Right hindlimb (tissue), 1 donor: Measurements from ENCODE around the gene UBXN1.
"Not testable (repeated sequence)": the region's sequence is repeated elsewhere in the genome, so short reads cannot be mapped to it uniquely, and the experiment has no call there.

Experiments
- DNase-seq: peaks from one replicate; pipeline ENCODE4 v3.0.0-alpha.2; 2018

The UBXN1 gene

DNA sequence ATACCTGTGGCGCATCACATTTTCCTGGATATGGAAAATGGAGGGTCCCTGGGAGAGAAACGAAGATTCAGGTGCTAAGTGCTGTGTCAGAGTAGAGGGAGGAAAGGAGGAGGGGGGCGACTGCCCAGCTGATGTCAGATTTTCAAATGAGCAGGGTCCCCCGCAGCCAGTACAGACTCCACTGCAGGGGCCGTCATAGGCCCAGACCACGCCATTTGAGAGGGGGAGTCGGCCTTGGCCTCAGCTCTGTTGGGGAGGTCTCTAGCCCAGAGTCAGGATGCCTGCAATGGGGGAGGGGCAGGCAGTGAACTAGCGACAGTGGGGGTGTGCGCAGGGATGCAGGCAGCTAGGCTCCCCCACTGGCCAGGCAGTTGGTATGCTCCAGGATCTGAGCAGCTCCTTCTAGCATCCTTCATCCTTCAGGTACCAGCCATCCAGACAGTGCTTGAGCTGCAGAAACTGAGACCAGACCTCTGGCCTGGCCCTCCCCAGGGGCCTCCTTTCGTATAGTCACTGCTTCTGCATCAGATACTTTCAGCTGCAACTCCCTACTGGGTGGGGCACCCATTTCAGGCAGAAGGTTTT is 28.5 kb upstream of the UBXN1 start, which contains the start of the genes BSCL2 and GNG3:
BSCL2 (minus strand) TSS at position 148 of the 585 bp plus-strand sequence. CDS start 229 bp downstream, outside the sequence.
GNG3 (plus strand) TSS at position 400 of the 585 bp plus-strand sequence. CDS start 620 bp downstream, outside the sequence.
- DNase-seq, result peak; percentile 54

DNA sequence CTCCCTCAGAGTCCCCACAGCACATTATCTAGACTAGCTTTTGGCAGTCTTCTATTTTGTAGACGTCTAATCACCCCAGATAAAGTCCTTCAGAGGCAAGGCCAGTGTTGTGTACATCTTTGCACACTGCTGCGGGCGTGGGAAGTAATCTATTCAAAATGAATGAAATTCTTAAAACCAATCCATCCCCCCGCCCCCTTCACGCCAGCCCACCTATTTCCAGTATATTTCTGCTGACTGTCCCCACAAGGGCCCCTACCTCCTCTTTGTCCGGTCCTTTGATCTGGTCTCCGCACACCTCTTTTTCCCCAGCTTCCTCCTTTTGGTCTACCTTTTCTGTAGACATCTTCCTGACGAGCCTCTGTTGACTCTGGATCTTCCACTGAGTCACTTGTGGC is 28.0 kb upstream of the UBXN1 start:
- DNase-seq, result no peak

DNA sequence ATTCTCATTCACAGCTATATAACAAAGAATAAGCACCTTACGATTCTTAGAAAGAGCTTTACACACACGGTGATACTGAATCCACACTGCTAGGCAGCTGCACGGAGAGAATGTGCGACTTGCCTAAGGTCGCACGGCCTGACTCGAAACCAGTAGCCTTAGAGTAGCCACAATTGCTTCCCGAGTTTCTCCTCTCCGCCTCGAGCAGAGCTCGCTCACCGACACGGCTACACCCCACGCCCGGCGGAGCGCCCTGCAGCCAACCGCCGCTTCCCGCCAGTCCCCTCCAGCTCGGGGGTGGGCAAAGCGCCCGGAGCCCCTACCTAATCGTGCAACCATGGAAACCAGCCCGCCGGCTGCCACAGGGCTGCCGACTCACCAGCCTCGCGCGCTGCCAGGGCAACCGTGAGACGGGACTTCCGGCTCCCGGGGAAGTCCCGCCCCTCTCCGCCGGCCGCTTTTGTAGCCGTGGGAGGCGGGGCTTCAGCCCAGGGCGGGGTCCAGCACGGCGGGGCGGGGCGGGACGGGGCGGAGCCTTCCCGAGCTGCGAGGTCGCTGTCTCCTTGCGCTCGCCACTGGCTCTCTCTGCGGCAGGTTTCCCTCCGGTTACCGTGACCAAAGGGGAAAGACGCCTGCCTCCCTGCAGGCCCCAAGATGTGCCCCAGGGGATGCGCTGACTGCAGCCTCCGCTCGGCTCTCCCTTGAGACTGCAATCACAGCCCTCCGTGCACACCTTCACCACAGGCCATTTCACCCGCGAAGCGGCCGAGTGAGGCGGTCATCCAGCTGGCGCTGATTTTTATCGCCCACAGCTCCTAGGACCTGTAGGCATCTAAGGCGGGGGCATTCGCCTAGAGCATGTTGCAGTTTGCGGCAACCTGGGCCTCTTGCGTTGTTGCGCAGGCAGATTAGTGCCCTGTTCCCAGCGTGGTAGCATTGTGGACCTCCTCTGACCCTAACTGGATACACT is 27.3 kb upstream of the UBXN1 start:
- DNase-seq, result peak; percentile 96

DNA sequence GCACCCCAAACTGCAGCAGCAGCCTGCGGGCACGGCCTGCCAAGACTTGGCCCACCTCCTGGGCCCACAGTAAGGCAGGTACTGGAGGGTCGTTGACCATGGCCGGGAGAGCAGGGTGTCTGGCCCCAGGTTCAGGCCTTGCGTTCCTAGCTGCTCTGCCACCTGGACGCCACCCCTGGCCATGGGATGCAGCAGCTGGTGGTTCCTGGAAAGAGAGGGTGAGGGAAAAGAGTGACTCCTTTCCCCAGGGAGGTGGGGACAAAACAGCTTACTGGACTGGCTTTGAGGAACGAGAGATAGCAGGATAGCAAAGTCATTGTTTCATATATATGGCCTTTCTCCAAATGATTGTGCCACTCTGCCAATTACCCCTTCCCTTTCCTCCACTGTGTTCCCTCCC is 26.5 kb upstream of the UBXN1 start:
- no peak for DNase-seq

DNA sequence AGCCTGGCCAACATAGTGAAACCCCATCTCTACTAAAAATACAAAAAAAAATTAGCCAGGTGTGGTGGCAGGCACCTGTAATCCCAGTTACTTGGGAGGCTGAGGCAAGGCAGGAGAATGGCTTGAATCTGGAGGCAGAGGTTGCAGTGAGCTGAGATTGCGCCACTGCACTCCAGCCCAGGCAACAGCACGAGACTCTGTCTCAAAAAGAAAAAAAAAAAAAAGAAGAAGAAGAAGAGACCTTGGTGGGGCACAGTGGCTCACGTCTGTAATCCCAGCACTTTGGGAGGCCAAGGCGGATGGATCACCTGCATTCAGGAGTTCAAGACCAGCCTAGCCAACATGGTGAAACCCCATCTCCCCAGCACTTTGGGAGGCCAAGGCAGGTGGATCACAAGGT is 25.0 kb upstream of the UBXN1 start:
- not testable (repeated sequence) for DNase-seq

DNA sequence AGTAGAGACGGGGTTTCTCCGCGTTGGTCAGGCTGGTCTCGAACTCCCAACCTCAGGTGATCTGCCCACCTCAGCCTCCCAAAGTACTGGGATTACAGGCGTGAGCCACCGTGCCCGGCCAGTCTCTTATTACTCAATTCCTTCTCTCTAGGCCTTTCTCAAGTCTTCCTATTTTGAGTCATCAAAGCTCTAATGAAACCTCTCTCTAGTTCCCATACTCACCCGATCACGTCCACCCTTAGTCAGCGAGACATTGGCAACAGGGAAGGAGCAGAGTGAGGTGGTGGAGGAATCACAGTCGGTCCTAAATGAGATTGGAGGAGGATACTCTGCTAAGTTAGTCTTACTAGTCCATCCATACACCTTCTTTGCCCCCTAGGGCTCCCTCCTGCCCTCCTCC is 23.4 kb upstream of the UBXN1 start:
- DNase-seq, result no peak

DNA sequence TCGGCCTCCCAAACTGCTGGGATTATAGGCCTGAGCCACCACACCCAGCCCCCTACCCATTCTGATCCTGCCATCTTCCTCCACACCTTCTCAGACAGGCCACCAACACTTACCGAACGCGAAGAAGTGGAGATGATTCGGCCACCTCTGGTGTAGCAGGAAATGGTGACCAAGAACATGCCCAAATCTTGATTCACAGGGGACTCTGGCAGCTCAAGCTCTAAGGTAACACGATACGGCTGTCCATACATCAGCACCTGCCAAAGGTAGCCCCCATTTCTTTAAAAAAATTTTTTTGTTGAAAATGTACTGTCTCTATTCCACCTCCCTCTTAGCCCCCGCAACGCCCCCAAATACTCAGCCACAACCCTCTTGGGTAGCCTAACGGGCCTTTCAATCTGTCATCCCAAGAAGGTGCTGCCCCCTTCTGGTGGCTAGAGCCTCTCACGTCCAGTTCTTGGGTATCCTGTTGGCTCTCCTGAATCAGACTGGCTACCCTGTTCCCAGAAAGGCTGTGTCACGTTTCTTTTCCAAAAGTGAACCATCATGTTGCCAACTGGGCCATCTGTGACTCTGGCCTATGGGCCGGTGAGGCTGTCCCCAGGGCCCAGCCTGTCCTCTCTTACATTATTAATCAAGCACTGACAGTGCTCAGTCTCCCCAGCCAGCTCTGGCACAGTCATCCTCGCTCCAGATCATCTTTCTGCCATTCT is 15.7 kb upstream of the UBXN1 start:
- DNase-seq, result peak; percentile 82

DNA sequence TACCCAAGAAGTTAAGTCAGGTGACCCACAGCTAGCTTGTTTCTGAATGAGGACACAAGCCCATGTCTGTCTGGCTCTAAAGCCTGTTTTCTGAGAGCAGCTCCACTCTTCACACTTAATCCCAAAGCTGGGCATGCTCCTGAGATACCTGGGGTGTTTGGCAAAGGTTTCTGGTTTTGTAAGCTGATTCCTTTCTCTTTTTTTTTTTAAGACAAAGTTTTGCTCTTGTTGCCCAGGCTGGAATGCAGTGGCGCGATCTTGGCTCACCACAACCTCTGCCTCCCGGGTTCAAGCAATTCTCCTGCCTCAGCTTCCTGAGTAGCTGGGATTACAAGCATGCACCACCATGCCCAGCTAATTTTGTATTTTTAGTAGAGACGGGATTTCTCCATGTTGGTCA is 14.8 kb upstream of the UBXN1 start:
- DNase-seq, result not testable (repeated sequence)

DNA sequence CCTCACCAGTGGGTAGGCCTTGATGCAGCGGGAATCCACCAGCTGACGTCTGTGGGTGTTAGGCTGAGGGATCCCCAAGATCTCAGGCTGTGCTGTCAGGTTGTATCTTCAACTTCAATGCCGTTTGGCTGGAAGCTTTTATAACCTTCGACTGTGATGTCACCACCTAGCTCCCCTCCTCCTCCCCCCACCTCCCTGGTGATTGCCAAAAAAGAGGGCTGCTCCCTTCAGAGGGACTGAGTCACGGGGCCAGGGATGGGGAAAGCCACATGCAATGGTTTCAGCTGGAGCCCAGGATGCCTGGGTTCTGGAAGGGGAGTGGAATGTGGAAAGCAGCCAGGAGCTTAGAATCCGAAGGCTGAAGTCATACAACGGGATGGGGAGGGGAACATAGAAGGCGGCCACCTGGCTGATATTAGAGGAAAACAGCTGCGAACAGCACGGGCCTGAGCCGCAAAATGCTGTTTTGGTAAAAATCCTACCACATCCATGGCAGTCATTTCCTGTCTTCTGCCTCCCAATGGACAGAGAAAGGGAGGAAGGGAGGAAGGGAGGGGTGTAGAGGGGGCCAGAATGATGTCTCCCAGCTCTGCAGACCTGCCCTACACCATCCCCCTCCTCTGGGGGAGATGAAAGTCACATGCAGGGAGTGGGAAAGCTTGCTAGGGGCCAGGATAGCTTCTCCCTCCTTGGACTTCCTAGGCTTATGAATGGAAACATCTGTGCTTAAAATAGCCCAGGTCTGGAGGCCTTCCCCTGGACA is 10.7 kb upstream of the UBXN1 start, which contains the start of gene LRRN4CL:
LRRN4CL (minus strand) TSS at position 110 of the 763 bp plus-strand sequence. CDS start 1,022 bp downstream, outside the sequence.
- peak; percentile 89 for DNase-seq

DNA sequence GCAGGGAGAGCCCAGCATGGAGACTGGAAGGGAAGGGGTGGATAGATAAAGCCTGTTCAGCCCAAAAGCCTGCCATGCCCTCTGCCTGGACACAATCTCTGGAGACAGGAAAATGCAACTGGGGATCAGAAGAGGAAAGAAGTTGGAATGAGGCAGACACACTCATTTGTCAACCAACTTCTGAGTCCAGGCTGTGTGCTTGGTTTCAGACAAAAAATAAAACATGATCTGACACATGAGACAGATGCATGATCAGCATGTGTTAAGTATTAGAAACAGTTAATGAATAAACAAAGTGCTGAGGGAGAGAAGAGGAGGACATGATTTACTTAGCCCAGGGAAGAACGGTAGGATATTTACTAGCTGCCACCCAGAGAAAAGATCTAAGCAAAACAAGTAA is 9.6 kb upstream of the UBXN1 start:
- DNase-seq, result no peak

DNA sequence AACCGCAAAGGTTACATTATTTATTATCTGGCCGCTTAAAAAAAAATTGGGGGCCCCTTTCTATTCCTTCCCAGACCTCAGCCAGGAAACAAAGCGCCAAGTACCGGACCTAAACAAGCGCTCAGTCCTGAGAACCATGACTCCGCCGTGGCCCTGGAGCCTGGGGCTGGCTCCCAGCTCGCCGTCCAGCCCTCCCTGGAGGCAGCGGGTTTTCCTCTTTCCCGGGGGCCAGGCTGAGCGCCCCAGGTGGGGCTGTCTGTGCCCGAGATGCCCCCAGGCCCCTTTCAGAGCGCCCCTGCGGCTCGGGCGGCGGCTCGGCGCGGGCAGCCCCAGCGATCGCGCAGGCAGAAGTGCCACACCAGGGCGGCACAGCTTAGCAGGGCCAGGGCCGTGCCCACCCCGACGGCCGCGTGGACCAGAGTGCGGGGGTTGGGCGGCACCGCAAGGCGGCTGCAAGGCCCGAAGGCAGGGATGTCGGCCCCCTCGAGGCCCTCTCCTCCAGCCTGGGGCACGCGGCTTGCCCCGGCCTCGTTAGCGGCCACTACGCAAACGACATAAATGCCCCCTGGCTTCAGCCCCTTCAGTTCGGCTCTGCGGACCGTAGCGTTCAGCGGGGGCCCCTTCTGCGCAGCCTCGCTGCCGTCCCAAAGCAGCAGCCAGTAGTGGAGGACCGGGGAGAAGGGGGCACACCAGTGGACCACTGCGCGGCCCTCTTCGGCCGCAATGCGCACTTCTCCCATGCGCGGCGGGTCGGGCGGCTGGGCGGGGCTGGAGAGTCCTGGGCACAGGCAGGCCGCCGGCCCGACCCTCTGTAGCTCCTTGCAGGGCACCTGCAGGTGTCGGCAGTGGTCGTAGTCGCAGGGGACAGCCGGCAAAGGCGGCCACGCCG is 8.9 kb upstream of the UBXN1 start:
- DNase-seq, result no peak

DNA sequence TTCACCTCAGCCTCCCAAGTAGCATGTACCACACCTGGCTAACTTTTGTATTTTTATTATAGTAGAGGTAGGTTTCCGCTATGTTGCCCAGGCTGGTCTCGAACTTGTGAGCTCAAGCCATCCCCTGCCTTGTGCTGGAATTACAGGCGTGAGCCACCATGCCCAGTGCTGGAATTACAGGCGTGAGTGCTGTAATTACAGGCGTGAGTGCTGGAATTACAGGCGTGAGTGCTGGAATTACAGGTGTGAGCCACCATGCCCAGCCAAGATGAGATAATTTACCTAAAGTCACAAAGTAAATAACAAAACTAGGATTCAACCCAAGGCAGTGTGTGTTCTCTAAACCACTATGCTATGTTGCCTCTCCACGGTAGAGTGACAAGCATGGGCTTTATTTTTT is 3.6 kb upstream of the UBXN1 start:
- DNase-seq, result no peak

DNA sequence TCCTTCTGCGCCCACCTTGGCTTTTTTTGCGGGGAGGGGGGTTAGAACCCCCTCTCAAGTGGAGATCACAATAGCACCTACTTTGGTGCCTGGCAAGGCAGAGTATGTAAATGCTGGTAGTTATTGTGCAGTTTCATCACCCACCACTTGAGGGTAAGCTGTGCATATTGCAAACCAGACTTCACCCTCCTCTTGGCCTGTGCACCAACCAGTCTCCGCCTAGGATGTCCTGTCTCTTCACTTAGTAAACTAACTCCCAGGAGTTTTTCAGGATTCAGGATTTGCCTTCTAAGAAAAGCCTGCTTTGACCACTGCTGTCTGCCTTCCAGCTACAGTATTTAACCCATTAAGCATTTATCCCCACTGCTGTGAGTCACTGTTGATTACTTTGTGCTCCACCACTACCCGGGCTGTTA is 2.0 kb upstream of the UBXN1 start:
- DNase-seq, result peak; percentile 50

DNA sequence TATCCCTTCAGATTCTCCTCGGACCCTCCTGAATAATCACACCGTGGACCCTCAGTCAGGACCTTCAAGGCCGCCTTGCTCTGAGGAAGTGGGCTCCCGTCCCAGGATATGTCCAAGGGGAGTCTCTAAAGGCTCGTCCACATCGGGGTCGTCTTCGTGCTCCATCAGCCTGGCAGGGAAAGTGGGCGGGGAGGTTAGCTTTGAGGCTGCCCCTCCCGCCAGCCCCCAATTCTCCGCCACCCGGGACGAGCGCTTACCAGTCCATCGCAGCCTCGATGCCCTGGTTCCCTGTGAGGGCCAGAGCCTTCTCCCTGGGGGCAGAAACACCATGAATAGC is 472 bp downstream of the UBXN1 start:
- no peak for DNase-seq

DNA sequence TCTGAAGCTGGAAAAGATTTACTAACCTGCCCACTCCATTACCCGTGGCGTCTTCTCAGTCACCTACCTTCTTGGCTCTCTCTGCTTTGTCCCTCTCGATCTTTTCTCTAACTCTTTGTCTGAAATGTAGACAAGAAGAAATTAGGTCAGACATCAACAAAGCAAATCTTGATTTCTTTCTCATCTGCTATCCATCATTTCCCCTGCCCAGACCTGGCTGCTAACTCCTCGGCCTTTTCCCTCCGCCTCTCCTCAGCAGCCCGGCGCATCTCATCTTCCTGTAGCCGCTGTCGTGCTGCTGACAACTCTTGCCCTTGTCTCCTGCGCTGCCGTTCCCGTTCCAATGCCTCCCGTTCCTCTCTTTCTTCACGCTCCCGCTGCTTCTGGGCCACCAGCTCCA is 1.2 kb downstream of the UBXN1 start:
- no peak for DNase-seq

DNA sequence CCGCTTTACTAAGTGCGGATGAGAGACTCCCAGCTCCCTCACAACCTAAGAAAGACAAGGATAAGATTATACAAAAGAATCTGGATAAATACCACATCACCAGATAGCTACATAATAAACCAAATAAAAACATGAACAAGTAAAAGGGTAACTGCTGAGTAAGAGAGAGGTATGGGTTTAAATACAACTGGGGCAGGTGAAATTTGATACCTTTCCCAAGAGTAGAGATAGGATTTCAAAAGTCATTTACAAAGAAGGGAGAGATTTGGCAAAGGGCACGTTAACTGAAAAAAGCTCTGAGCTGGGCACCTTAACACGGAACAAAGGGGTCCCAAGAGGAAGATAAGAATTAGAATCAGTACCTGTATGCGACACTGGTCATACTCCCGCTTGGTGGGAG is 1.7 kb downstream of the UBXN1 start:
- no peak for DNase-seq

DNA sequence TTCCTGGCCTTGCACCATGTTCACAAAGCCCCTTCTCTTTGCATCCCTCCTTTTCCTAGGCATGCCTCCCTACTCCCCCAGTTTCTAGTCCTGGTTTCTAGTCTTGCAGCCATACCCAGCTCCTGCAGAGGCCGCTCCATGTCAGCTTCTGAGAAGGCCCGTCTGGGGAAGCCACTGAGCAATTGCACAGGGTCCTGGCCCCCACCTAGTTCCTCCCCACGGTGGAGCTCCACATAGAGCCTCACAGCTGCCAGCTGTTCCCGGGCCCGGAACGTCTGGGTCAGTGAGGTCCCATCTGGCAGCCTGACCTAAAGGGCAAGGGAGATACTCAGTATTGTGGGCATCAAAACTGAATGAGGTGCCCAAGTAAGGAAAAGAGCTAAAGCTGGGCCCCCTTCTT is 2.2 kb downstream of the UBXN1 start:
- DNase-seq, result no peak

DNA sequence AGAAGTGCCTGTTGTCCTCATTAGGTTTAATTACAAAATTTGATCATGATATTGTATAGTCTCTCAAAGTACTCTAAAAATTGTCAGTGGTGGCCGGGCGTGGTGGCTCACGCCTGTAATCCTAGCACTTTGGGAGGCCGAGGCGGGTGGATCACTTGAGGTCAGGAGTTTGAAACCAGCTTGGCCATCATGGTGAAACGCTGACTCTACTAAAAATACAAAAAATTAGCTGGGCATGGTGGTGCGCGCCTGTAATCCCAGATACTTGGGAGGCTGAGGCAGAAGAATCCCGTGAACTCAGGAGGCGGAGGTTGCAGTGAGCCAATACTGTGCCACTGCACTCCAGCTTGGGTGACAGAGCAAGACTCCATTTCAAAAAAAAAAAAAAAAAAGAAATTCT is 3.5 kb downstream of the UBXN1 start:
- DNase-seq, result not testable (repeated sequence)

DNA sequence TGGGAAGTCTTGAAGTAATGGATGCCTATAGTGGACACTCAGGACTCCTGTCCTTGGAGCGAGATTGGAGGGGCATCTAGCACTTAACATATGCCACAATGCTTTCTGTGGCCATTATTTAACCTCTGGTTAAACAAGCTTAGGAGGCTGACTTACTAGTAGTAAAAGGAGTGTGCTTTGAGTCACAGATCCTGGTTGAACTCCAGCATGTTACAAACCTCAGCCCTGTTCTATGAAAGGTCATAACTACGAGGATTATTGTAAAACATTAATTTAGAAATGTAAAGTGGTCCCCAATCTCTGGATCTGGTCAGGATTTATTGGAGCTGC is 5.7 kb downstream of the UBXN1 start:
- no peak for DNase-seq

DNA sequence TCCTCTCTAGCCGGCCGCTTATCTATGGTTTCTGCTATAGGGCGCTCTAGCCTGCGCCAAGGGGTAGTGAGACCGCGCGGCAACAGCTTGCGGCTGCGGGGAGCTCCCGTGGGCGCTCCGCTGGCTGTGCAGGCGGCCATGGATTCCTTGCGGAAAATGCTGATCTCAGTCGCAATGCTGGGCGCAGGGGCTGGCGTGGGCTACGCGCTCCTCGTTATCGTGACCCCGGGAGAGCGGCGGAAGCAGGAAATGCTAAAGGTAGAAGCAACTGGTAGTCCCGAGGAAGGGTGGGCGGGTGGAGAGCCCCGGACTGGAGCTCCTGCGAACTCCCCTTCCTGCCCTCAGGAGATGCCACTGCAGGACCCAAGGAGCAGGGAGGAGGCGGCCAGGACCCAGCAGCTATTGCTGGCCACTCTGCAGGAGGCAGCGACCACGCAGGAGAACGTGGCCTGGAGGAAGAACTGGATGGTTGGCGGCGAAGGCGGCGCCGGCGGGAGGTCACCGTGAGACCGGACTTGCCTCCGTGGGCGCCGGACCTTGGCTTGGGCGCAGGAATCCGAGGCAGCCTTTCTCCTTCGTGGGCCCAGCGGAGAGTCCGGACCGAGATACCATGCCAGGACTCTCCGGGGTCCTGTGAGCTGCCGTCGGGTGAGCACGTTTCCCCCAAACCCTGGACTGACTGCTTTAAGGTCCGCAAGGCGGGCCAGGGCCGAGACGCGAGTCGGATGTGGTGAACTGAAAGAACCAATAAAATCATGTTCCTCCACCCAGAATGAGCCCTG is 7.1 kb downstream of the UBXN1 start, which contains the start of the genes LBHD1 and UQCC3:
LBHD1 (minus strand) TSS at position 660 of the 782 bp plus-strand sequence. CDS start 2,236 bp downstream, outside the sequence.
UQCC3 (plus strand) TSS at position 66 of the 782 bp plus-strand sequence; CDS start at position 139, 73 bp downstream.
- DNase-seq, result peak; percentile 89

DNA sequence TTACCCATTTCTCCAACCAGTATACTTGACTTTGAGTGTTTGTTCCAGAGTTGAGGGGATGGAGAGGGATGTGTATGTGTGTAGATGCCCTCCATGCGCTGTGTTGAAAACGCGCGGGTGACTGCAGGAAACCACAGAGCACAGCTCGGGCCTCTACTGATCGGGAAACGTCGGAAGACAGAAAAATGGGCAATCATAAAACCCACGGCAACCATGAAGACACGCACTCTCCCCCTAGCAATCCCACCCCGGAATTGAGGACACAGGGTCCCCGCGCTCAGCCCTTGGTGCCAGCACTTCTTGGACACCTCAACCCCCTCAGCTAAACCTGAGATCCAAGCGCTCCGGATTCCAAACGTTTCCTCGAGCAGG is 7.7 kb downstream of the UBXN1 start:
- no peak for DNase-seq
